ENCODE results near the gene RIMBP2.

DNA sequence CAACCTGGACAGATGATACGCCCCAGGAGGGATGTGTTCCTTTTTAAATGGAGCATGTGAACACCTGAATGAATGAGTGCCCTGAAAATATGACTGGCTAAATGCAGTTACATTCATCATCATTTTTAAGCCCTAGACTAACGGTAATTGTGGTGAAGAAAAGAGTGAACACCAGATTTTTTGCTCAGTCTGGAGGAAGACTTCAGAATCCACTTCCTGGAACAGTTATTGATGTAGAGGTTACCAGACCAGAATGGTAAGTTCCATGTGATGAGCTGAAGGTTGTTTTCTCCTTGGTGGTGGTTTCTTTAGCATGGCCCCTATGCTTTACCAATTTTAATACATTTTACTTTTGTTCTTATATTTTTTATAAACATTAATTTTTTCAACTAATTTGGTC is 349.1 kb downstream of the RIMBP2 start:
- TF ChIP-seq CTCF (IDR thresholded peaks at IDR 0.05) (no peak), POLR2A (IDR thresholded peaks at IDR 0.05) (no peak)
